SKM-1 (cell line): ENCODE results near the gene ASB18.

Source experiments
- DNase-seq: peaks from one replicate; lab custom pipeline; 2025; ENCODE audit not compliant: unreplicated experiment; lab: John Stamatoyannopoulos, UW

The ASB18 gene

DNA sequence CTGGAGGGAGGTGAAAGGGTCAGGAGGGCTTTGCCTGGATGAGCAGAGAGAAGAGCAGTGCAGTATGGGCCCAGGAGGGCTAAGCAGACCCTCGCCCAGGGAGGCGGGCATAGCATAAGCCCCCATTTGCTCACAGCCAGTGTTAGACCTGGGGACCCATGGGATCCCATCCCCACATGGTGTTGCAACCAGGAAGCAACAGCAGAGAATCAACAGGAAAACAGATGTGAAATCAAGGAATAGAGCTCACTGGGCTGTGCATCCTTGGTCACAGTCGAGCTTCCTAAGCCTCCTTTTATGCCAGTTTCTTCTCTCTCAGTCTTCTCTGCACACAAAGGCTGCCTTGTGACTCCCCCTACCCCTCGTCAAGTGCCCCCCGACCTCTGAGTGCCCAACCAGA, 19.9 kb downstream of the ASB18 start:
- DNase-seq, result no peak

DNA sequence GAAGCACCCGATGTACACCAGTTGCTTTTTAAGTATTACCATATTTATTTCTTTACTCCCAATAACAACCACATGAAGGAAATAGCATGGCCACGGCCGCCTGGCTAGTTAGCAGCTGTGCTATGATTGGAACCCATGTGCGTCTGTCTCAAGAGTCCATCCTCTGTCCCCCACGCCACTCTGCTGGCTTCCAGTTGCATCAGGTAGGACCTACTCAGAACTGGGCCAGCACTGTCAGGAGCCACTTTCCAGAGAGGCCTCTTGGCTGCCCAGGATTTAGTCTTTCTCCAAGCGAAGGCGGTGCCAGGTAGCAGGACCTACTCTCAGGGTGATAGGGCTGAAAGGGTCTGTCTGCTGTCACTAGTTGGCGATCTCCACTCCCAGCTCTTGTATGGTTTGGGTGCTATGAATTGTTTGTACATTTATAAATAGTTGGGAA, 22.1 kb downstream of the ASB18 start:
- DNase-seq, result no peak

DNA sequence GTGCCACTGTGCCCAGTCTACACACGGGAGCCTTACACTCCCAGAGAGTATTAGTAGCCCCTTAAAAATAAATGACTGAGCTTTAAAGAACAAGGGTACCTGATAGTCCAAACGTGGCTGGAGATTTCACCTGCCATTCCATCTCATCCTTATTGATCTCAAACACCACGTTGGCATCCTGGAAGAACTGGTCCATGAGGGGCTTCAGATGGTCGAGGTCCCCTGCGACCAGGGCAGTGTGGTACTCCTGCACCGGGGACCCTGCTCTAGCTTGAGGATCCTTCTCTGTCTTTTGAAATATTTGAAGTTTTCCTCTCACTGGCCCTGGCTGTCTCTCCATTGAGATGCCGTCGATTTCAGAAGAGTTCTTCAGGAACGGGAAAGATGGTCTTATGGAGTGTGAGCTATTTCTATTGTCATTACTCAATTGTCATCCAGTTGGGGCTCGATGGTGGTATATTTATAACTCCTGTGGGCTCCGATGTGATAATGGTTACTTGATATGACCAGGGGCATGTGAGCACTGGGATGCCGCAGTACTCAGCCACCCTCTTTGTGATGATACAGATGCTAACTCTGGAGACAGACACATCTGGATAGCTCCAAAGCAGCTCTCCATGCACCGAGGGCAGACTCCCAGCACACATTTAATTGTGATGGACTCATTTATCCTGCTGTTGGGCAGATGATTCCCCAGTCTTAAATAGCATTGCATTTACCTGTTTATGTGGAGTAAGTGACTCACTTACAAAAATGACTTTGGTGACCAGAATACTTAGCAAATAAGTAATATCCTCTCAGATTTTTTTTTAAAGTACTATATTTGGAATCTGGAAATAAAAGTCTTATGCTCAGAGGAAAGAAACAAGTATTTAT, 22.8 kb downstream of the ASB18 start:
- no peak for DNase-seq

DNA sequence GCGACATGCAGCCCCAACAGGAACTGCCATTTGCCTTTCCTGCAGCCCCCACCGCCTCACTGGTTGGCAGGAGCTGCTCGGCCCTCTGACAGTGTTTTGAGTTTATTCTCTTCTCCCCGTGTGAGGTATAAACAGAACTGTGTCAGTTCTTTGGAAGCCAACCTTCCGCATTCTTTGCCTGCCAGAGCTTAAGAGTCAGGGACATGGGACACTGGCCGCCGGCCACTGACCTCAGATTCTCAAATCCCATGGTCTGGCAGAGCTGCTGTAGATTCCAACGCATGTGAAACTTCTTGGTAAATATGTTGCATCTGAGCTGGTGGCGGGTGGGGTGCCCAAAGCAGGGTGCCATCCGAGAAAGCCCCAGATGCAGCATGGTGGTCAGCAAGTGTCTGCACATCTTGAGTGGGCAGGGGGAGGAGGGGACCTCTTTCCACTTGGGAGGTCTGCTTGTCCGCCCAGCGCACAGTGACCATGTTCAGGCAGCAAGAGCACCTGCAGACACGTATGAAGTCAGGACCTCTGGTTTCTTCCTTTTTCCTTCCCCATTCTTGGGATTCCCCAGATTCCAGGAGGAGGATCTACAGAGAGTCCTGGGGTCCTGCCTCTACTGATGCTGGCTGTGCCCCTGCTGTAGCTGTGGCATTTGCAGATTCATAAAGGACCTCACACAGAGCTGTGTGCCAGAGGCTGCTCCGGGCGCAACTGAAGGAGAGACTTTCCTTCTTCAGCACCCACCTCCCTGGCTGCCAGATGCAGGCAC, 23.8 kb downstream of the ASB18 start:
- no peak for DNase-seq

DNA sequence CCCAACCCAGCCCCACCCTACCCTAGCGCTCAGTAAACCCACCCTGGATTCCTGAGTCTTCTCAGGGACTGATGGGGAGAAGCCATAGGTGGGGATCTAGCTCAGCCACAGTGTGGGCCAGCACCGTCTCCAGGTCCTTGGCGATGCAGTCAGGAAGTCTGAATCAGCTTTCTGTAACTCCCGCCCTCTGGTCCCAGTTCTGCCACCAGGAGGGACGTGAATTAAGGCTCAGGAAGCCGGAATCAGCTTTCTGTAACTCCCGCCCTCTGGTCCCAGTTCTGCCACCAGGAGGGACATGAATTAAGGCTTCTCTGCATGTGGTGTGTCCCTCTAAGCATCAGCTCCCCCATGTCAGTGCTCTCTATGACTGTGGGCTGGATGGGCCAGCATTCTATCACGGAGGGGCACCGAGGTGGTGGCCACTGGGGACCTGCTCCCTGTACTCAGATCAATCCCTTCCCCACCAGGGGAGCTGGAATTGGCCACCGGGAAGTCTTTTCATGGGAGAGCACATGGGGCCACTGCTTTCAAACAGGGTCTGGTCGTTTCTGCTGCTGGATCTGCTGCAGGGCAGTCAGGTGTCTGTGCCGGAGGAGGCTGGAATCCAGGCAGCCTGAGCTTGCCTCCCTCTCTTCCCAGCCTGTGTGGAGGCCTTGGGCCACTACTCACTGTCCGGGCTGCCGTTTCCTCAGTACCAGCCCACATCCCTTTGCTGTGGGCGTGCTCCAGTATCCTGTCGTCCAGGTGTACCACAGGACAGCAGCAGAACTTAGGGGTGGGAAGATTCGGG, 24.7 kb downstream of the ASB18 start:
- DNase-seq, result no peak

DNA sequence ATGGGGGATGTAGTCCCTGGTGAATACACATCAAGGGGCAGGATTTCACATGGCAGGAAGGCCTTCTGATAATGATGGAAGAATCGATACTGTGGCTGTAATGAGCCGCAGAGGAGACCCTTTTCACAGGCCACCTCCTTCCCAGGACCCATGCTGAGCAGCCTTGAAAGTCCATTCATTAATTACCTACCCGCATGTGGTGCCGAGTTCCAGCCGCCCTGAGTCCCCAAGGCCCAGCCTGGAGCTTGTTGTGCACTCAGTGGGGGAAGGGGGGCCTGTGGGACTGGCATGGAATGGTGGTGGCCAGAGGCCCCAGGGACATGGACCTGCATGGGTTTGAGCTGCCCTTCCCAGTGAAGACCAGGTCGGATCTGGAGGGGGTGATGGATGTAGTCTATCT, 25.5 kb downstream of the ASB18 start:
- DNase-seq, result no peak

DNA sequence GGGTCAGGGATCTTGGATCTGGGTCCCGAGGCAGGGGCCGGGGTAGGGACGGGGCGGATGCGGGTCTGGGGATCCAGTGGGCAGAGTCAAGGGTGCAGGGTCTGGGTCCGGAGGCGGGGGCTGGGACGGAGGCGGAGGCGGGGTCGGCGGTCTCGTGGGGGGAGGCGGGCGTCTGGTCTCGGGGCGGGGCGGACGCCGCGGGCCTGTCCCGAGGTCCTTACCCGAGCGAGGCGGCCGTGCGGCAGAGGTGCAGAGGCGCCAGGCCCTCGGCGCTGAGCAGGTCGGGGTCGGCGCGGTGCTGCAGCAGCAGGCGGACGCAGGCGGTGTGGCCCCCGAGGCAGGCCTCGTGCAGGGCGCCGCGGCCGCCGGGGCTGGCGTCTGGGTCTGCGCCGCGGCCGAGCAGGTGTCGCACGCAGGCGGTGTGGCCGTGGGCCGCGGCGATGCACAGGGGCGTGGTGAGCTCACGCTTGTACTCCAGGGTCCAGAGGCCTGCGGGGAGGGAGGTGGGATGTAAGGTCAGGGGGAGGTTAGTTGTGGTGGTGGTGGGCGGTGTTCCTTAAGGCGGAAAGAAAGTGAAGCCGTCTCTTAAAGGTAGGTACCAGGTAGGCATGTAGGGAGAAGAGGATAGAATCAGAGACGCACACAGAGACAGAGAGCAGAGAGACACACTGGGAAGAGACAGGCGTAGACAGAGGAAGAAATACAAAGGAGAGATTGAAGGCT, 26.6 kb downstream of the ASB18 start:
- DNase-seq, result no peak

DNA sequence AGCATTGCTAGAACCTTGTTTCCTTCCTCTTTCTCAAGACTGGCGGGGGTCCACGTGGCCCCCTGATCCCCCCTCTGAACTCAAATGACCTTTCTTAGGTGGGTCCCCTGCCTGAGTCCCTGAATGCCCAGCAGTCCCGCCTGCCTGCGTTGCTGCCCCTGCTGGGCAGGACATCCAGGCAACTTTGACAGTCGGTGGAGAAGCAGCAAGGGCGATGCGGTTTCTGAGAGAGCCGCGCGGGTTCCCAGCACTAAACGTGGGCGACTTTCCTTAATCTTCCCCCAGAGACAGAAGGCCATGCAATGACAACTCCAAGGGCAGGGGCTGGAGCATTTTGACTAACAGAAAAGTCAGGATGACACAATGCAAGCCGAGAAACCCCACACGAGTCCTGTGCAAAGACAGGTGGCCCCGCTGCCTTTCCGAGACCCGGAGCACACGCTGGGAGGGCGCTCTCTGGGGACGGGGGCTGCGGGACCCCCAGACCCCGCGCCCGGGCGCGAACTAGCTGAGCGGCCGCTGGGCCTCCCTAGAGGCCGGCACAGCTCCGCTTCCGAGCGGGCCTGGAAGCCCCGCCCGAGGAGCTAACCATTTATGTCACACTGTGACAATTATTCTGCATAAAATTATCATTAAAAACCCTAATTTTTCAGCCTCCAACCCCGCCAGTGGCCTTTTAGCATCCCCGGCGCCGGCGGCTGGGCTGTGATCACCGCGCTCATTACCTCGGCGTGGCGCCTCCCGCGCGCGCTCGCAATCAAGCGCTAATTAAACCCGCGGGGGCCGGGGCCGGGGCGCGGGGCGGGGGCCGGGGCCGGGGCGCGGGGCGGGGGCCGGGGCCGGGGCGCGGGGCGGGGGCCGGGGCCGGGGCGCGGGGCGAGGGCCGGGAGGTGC, 27.4 kb downstream of the ASB18 start:
- no peak for DNase-seq

DNA sequence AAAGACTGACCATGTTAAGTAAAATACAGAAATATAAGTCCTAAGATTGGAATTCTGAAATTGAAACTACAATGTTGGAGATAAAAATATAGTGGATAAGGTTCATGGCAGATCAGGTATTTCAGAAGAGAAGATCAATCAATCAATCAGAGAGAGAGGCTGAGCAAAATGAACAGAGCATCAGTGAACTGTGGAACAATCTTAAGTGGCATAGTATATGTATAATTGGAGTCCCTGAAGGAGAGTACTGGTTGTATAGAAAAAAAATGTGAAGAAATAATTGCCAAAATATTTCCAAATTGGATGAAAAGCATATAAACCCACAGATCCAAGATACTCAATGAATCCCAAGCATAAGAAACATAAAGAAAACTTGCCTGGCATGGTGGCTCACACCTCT, 35.0 kb downstream of the ASB18 start:
- DNase-seq, result no peak

DNA sequence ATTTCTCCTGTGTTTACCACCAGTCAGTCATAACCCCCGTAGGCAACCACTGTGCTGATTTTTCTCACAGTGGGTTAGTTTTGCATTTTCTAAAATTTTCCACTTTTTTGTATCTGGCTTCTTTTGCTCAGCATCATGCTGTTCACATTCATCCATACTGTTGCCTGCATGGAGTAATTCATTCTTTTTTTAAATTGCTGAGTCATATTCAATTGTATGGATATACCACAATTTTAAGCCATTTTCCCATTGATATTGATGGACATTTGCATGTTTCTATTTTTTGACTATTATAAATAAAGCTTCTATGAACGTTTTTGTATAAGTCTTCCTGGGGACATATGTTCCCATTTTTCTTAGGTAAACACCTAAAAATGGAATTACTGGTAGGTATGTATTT, 40.5 kb downstream of the ASB18 start:
- no peak for DNase-seq

DNA sequence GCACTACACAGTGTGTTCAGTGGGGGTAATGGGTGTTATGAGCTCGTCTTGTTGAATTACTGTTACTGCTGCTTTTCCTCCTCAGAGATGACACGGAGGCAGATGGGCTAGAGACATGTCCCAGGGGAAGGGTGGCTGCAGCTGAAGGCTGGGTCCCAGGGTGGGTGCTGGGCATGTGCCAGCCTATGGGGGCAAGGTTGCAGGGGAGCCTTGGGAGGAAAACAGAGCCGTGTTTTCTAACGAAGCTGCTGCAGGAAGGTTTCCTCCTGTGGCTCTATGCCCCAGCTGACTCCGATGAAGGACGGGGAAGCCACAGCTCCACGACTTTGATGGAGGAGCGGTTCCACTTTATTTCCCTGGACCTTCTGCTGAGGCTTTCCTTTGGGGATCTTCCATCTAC, 42.4 kb downstream of the ASB18 start:
- DNase-seq, result no peak

DNA sequence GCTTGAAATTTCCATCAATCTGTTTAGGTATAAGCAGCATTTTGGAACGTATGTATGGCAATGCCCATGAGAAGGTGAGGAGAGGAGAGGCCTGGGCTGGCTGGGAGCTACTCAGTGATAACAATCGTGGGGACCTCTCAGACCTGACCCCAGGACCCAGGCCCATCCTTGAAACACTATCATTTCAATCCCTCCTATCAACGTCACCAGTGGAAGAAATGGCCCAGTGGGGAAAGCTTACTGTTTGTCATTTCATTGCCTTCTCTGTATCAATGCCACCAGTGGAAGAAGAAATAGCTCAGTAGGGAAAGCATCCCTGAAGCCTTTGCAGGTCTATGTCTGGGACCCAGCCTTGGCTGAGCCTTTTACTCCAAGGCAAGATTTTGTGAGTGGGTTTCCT, 44.8 kb downstream of the ASB18 start:
- DNase-seq, result no peak

DNA sequence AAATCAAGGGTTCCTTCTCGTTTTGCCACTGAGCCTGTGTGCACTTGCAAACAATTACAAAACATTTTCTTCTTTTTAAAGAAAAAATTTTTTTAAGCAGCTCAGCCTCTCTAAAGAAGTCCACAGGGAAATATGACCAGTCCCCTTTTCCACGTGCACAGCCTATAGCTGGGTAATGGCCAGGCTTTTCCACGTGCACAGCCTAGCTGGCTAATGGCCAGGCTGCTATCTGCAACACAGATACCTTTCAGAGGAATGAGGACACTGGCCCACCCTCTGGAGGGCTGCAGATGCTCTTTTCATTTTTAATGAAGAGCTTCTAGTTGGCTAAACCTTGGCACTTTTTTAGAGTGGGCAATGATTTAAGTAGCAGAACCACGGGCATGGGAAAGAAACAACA, 46.3 kb downstream of the ASB18 start:
- DNase-seq, result no peak

DNA sequence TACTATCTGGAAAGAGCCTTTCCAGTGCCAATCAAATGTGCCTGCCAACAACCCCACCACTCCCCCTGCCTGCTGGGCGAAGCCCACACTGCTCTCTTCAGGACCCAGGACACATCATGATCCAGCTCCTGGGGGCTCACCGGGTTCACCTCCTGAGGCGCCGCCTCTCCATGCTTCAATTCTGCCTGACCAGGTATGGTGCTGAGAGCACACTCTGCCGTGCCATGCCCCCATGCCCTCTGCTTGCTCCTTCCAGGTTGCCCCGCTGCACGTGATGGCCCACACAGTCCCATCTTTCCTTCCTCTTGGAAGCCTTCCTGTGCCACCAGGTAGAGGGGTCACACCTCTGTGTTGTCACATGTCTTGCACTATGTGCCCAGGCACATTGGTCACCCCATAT, 47.5 kb downstream of the ASB18 start:
- no peak for DNase-seq

DNA sequence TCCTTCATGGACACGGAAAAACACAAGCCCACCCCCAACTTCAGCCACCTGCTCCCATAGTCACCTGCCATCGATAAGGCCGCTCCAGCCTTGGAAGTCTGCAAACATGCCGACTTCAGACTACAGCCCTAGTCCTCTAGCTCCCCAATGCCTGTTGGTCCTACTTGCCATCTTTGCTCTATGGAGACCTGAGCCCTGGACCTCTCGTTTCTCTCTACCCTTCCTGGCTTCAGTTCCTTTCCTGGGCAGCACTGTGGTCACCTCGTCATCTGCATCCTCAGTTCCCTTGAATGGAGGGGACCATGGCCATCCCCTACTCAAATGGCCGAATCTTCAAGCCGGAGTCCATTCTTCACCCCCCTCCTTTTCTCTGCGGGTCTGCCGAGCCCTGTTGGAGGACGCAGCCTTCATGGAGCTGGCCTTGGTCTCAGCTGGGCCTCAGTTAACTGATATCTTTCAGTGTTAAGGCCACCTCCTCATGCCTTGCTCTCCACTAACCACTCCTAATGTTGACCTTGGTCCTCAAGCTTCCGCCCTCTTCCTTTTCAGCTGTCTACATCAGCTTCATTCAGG, 48.4 kb downstream of the ASB18 start:
- DNase-seq, result no peak

DNA sequence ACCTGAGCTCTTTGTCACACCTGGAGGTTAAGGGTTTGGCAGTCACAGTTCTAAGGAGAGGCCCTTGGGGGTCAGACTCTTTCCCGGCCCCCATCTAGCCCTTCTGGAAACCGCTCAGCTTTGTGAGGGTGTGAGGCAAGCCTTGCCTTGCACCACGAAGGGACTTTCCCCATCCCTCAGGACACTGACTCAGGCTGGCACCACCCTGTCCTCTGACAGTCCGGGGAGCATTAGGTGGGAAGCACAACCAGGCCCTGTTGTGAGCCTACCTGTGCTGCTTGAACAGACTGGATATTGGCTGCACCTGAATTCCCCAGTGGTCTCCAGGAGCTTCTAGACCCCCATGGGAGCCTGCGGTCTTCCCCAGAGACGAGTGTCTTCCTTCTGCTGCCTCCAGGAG, 49.0 kb downstream of the ASB18 start:
- no peak for DNase-seq

DNA sequence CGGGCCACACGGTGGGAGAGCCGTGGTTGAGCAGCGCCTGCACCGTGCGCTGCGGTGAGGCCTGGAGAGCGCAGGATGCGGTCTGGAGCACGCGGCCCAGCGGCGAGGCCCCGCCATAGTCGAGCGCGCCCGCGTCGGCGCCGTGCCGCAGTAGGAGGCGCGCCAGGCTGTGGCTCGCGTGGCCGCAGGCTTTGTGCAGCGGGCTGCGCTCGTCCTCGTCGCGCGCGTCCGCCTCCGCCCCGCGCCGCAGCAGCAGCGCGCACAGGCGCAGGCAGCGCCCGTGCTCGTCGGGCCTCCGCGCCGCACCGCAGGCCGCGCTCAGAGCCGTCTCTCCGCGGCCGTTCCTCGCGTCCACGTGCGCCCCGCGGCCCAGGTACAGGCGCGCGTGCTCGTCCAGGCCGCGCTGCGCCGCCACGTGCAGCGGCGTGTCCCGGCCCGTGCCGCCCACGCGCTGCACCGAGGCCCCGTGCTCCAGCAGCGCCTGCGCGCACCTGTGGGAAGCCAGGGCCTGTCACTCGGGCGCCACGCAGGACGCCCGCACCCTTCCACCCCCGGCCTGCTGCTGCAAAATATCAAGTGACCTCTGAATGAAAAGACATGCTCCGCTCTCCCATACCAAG, 49.7 kb downstream of the ASB18 start:
- no peak for DNase-seq

DNA sequence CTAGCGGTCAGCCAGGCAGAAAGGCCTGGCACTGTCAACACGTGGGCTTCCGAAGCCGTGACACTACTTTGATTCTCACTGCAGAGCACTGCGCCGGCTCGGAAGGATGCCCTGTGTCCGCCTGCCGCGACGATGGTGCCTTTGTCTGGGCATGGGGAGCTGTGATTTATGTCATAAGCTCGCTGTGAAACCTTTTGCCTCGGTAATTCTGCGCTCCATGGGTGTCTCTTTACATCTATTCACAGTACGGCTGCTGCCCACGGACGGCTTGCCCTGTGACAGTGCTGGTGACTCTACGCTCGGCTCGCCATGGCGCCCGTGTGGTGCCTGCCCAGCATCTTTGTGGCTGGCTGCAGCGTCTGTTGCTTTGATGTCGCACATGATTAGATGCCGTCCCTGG, 52.9 kb downstream of the ASB18 start:
- no peak for DNase-seq

DNA sequence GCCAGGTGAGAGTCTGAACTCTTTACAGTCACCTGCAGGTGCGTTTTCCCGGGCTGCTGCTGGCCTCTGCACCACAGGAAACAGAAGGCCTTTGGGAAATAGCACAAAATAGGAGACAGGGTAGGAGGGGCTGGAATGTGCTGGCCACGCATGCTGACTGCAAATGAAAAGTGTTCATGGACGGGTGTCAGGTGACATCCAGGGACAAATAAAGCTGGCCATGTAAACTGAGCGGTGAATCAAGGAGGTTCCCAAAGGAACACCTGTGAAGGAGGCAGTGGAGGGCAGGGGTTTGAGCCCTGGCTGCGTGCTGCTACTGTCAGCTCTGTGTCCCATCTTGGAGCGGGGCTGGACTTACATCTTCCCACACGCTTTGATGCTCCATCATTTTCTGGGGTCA, 53.7 kb downstream of the ASB18 start:
- DNase-seq, result no peak
